NCI-H2227 (cell line): ENCODE data around the gene DDX1.
"Not testable (repeated sequence)": the region's sequence is repeated elsewhere in the genome, so short reads cannot be mapped to it uniquely, and the experiment has no call there.

Experiments
- DNase-seq: peaks from one replicate; lab custom pipeline; 2025; ENCODE audit not compliant: unreplicated experiment; lab: John Stamatoyannopoulos, UW

DDX1 gene

GRCh38 chr2:15614545-15615300, 23.1 kb downstream of the DDX1 start:
- no peak for DNase-seq

- no peak for DNase-seq
Observed at GRCh38 chr2:15615301-15615920, 23.7 kb downstream of the DDX1 start.

GRCh38 chr2:15616429-15616828, 24.8 kb downstream of the DDX1 start:
- DNase-seq = no peak

- DNase-seq = no peak
Observed at GRCh38 chr2:15616850-15617777, 25.4 kb downstream of the DDX1 start.

GRCh38 chr2:15617778-15618448, 26.2 kb downstream of the DDX1 start:
- no peak for DNase-seq

GRCh38 chr2:15618449-15618855, 26.8 kb downstream of the DDX1 start:
- no peak for DNase-seq

- DNase-seq = no peak
Observed at GRCh38 chr2:15619076-15619475, 27.4 kb downstream of the DDX1 start.

- no peak for DNase-seq
Observed at GRCh38 chr2:15619510-15619909, 27.8 kb downstream of the DDX1 start.

GRCh38 chr2:15619938-15620337, 28.3 kb downstream of the DDX1 start:
- DNase-seq = no peak

- DNase-seq = no peak
Observed at GRCh38 chr2:15620340-15620739, 28.7 kb downstream of the DDX1 start.

- no peak for DNase-seq
Observed at GRCh38 chr2:15620857-15621471, 29.3 kb downstream of the DDX1 start.

- DNase-seq = not testable (repeated sequence)
Observed at GRCh38 chr2:15621472-15621870, 29.8 kb downstream of the DDX1 start.

GRCh38 chr2:15622214-15622613, 30.5 kb downstream of the DDX1 start:
- no peak for DNase-seq

GRCh38 chr2:15622614-15623480, 31.2 kb downstream of the DDX1 start:
- no peak for DNase-seq

- DNase-seq = no peak
Observed at GRCh38 chr2:15623481-15623796, 31.8 kb downstream of the DDX1 start.

GRCh38 chr2:15623898-15624541, 32.4 kb downstream of the DDX1 start:
- no peak for DNase-seq

GRCh38 chr2:15624903-15625302, 33.2 kb downstream of the DDX1 start:
- DNase-seq = no peak

GRCh38 chr2:15625344-15626036, 33.8 kb downstream of the DDX1 start:
- DNase-seq = no peak

GRCh38 chr2:15626126-15626525, 34.5 kb downstream of the DDX1 start:
- DNase-seq = no peak
